Esophagus squamous epithelium (tissue), 5 donors: ENCODE data around the gene MRPS7. TPM values are rescaled to one million over a fixed set of nuclear protein-coding genes. Genes with fewer than 3 reads are reported as not detected.

ENCODE experiments used
- DNase-seq: peaks from one replicate; lab custom pipeline; 2025; lab: John Stamatoyannopoulos, UW
- H3K27ac ChIP-seq, 4 donors: fragments of 200-600 bp; sonication (generic); one replicate each; pipeline ENCODE4 v1.5.1; 2016 to 2019; ENCODE audit warnings: mild to moderate bottlenecking in 1 of 4
- H3K27me3 ChIP-seq, 4 donors: fragments of 200-600 bp; sonication (generic); 1 replicate in 3 of 4; 2 replicates in 1 of 4; pipeline versions ENCODE4 v1.5.1 to v1.6.0; 2017 to 2021; ENCODE audit warnings: antibody characterized with exemption in 1 of 4
- H3K36me3 ChIP-seq, 3 donors: fragments of 200-600 bp; sonication (generic); one replicate each; pipeline ENCODE4 v1.5.1; 2016 to 2019
- H3K4me1 ChIP-seq, 3 donors: fragments of 200-600 bp; sonication (generic); one replicate each; pipeline ENCODE4 v1.5.1; 2017 to 2019
- H3K4me3 ChIP-seq, 4 donors: fragments of 200-600 bp; sonication (generic); 1 replicate in 3 of 4; 2 replicates in 1 of 4; pipeline ENCODE4 v1.5.1; 2016 to 2019; ENCODE audit warnings: mild to moderate bottlenecking in 2 of 4, moderate library complexity in 1 of 4
- H3K9me3 ChIP-seq, 3 donors: fragments of 200-600 bp; sonication (generic); one replicate each; pipeline ENCODE4 v1.5.1; 2016 to 2019
- POLR2A ChIP-seq, 4 donors: fragments of 450-650 bp; IDR thresholded peaks; one replicate each; pipeline ENCODE4 v1.6.1; 2017; ENCODE audit warnings: antibody characterized with exemption in 4 of 4, mild to moderate bottlenecking in 4 of 4, moderate library complexity in 3 of 4
- WGBS, 2 donors: methylation state at CpG; one replicate each; pipeline ENCODE4 v1.1.5; 2018; 5-methylcytosine and 5-hydroxymethylcytosine counted together
- intact Hi-C: fragments of 100-400 bp; cut with DNase I; formaldehyde crosslinking; loops from one replicate; pipeline ENCODE4 v1.15.0; 2022
- total RNA-seq, 4 donors: library from RNA; depleted of rRNA; stranded (reverse); fragments of >200 nt; gene quantifications; one replicate each; pipeline ENCODE4 v1.1.0, GENCODE V29; 2016
- TF ChIP-seq, protein P1 (sequence below), 6 experiments: fragments of 450-650 bp in 4 of 6; fragments of 200-600 bp in 2 of 6; sonication (generic) in 2 of 6; IDR thresholded peaks; one replicate each; pipeline ENCODE4 v1.5.1; 2016 to 2019; ENCODE audit warnings: antibody characterized with exemption in 6 of 6, mild to moderate bottlenecking in 4 of 6, moderate library complexity in 4 of 6
- donor health status: DM: yes; HTN: yes; CAD: no.

The MRPS7 gene
- total RNA-seq, 4 donors from 2014 or later: 42.2 to 62.6 (median 48.7) TPM

DNA sequence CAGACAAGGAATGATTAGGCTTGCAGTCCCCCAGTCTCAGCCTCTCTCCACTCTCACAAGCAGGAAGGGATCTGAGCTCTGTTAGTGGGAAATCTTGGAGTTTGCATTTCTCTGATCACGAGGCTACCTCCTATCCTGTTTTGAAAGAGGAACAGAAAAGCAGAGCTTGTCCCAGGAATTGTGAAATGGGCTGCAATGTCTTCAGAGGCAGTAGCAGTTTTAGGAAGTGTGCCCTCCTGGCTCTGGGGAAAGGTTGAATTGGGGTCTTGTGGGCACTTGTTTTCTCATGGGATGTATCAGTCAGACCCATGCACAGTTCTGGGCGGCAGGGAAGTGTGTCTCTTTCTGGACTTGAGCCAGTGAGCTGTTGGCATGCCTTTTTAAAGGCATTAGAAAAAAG is 33.4 kb upstream of the MRPS7 start:
- Histone ChIP-seq H3K4me3 (no peak overlapping the region), H3K4me1 (peaks cover 0 to 19% (median 5%) of the 10 kb centered on the region in 3 donors), H3K27ac (peak overlapping the region in 3 of 4 donors; percentile 16 to 50 (median 49)), H3K9me3 (no peaks in the 10 kb centered on the region), H3K36me3 (peaks cover 25 to 100% (median 36%) of the 10 kb centered on the region in 3 donors), H3K27me3 (no peaks in the 10 kb centered on the region)
- no peak for TF ChIP-seq POLR2A (IDR thresholded peaks at IDR 0.05)
- TF ChIP-seq, protein P1, sequence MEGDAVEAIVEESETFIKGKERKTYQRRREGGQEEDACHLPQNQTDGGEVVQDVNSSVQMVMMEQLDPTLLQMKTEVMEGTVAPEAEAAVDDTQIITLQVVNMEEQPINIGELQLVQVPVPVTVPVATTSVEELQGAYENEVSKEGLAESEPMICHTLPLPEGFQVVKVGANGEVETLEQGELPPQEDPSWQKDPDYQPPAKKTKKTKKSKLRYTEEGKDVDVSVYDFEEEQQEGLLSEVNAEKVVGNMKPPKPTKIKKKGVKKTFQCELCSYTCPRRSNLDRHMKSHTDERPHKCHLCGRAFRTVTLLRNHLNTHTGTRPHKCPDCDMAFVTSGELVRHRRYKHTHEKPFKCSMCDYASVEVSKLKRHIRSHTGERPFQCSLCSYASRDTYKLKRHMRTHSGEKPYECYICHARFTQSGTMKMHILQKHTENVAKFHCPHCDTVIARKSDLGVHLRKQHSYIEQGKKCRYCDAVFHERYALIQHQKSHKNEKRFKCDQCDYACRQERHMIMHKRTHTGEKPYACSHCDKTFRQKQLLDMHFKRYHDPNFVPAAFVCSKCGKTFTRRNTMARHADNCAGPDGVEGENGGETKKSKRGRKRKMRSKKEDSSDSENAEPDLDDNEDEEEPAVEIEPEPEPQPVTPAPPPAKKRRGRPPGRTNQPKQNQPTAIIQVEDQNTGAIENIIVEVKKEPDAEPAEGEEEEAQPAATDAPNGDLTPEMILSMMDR (IDR thresholded peaks at IDR 0.05): no peak
- DNase-seq: no peak
- WGBS, 2 donors: 13 to 40% methylated on average over 2 of the region's 2 CpGs
- intact Hi-C loops: no loop called here

DNA sequence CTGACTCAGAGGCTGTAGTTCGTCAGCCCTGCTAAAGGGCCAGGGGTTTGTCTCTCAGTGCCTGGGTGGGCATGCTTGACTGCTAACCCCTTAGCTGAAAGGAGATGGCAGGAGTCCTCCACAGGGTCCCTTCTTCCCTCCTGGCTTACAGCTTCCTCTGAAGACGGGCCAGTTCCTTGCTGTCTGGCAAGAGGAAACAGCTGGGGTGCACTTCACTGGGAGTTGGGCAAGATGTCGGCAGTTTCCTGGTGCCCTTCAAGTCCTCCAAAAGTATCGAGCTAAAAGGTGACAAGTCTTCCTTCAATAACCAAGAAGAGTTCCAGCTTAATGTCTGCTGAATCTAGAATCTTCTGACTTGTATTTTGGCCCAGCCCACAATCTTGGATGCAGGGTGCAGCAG is 32.8 kb upstream of the MRPS7 start:
- no peaks in the 10 kb centered on the region for H3K9me3 ChIP-seq
- H3K4me3 ChIP-seq: no peak overlapping the region
- peaks cover 0 to 19% (median 5%) of the 10 kb centered on the region in 3 donors for H3K4me1 ChIP-seq
- H3K27me3 ChIP-seq: no peaks in the 10 kb centered on the region
- WGBS, 2 donors: 33 to 48% methylated on average over 1 to 3 of the region's 4 CpGs
- TF ChIP-seq, protein P1 (IDR thresholded peaks at IDR 0.05): no peak
- TF ChIP-seq POLR2A (IDR thresholded peaks at IDR 0.05): no peak
- peak overlapping the region in 3 of 4 donors; percentile 16 to 50 (median 49) for H3K27ac ChIP-seq
- DNase-seq: no peak
- intact Hi-C loops: no loop called here
- H3K36me3 ChIP-seq: peaks cover 25 to 100% (median 36%) of the 10 kb centered on the region in 3 donors

DNA sequence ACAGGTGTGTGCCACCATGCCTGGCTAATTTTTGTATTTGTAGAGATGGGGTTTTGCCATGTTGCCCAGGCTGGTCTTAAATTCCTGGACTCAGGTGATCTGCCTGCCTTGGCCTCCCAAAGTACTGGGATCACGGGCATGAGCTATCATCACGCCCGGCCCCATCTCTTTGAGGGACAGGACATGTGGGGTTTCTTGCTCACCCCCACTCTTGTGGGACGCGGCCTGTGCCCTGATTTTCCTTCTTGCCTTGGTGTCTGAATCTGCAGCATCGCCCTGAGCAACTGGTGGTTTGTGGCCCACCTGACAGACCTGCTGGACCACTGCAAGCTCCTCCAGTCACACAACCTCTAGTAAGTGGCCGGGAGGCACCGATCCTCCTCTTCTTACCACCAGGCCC is 30.6 kb upstream of the MRPS7 start:
- 97 to 98% methylated on average over 6 of the region's 8 CpGs for WGBS, 2 donors
- Histone ChIP-seq H3K9me3 (no peaks in the 10 kb centered on the region), H3K27me3 (no peaks in the 10 kb centered on the region), H3K4me1 (peaks cover 0 to 19% (median 5%) of the 10 kb centered on the region in 3 donors), H3K36me3 (peaks cover 19 to 100% (median 29%) of the 10 kb centered on the region in 3 donors), H3K4me3 (no peak overlapping the region), H3K27ac (no peak overlapping the region)
- no peak for DNase-seq
- intact Hi-C loops: no loop called here
- TF ChIP-seq POLR2A (IDR thresholded peaks at IDR 0.05): no peak
- TF ChIP-seq, protein P1 (IDR thresholded peaks at IDR 0.05): no peak

DNA sequence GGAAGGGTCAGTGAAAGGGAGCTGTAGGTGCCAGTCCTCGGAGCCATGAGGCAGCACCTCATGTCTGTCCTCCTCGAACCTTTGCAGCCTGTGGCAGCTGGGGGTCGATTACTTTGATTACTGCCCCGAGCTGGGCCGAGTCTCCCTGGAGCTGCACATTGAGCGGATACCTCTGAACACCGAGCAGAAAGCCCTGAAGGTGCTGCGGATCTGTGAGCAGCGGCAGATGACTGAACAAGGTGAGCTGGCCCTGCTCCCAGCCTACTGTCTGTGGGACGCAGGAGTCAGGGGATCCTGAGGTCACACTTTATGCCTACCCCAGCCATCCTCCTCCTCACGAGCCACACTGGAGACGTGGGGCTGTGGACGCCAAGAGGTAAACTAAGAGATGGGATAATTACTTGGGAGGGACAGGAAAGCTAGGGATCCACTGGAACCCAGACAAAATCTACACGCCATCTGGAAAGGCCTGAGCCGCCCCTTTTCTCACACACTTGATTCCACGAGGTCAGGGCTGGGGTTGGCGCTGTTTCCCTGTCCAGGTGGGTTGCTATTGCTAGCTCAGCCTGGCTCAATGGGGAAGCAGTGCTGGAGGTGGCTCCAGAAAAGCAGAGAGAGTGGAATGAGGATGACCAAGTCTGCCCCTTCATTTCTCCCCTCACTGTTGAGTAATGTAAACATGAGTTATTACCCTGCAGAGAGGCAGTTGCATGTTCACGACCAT is 29.8 kb upstream of the MRPS7 start:
- intact Hi-C loops: no loop called here
- no peaks in the 10 kb centered on the region for H3K27me3 ChIP-seq
- no peaks in the 10 kb centered on the region for H3K9me3 ChIP-seq
- TF ChIP-seq, protein P1 (IDR thresholded peaks at IDR 0.05): no peak
- TF ChIP-seq POLR2A (IDR thresholded peaks at IDR 0.05): no peak
- H3K36me3 ChIP-seq: peaks cover 19 to 100% (median 37%) of the 10 kb centered on the region in 3 donors
- no peak overlapping the region for H3K4me3 ChIP-seq
- DNase-seq: no peak
- 80 to 91% methylated on average over 11 to 17 of the region's 18 CpGs for WGBS, 2 donors
- H3K27ac ChIP-seq: no peak overlapping the region
- peaks cover 0 to 17% (median 5%) of the 10 kb centered on the region in 3 donors for H3K4me1 ChIP-seq

DNA sequence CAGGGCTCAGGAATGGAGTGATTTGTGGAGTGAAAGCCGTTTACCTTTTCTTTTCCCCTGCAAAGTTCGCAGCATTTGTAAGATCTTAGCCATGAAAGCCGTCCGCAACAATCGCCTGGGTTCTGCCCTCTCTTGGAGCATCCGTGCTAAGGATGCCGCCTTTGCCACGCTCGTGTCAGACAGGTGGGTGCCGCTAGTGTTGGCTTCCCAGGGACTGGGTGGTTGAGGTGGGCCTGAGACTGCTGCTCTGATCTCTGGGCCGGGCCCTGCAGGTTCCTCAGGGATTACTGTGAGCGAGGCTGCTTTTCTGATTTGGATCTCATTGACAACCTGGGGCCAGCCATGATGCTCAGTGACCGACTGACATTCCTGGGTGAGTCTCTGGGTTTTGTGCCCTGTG is 28.9 kb upstream of the MRPS7 start:
- WGBS, 2 donors: 97 to 100% methylated on average over 2 to 10 of the region's 13 CpGs
- Histone ChIP-seq H3K36me3 (peaks cover 25 to 100% (median 45%) of the 10 kb centered on the region in 3 donors), H3K9me3 (no peaks in the 10 kb centered on the region), H3K4me3 (no peak overlapping the region), H3K4me1 (peaks cover 0 to 8% (median 4%) of the 10 kb centered on the region in 3 donors), H3K27ac (no peak overlapping the region), H3K27me3 (no peaks in the 10 kb centered on the region)
- intact Hi-C loops: no loop called here
- no peak for TF ChIP-seq POLR2A (IDR thresholded peaks at IDR 0.05)
- TF ChIP-seq, protein P1 (IDR thresholded peaks at IDR 0.05): no peak
- DNase-seq: no peak
